Neuronal stem cell (in vitro differentiated cells): ENCODE data around the gene FHIP1B.

ENCODE experiments used
- DNase-seq: peaks from one replicate; pipeline ENCODE4 v3.0.0-alpha.2; 2013; ENCODE audit warnings: low spot score
- H2AFZ ChIP-seq: one replicate; pipeline ENCODE4 v1.6.1; 2013; ENCODE audit warnings: mild to moderate bottlenecking, low read length, inconsistent platforms
- H2AK5ac ChIP-seq: 2 replicates; pipeline ENCODE4 v1.6.1; 2013; ENCODE audit warnings: low read depth, mild to moderate bottlenecking, inconsistent platforms, low read length, moderate library complexity, mixed read lengths
- H2BK120ac ChIP-seq: 2 replicates; pipeline ENCODE4 v1.6.1; 2013; ENCODE audit warnings: low read depth, mild to moderate bottlenecking, inconsistent platforms, low read length, moderate library complexity, mixed read lengths
- H2BK12ac ChIP-seq: one replicate; pipeline ENCODE4 v1.6.1; 2013; ENCODE audit warnings: low read length, inconsistent platforms
- H2BK15ac ChIP-seq: 2 replicates; pipeline ENCODE4 v1.6.1; 2013; ENCODE audit warnings: mild to moderate bottlenecking, low read length, inconsistent platforms, mixed read lengths
- H2BK5ac ChIP-seq: one replicate; pipeline ENCODE4 v1.6.1; 2013; ENCODE audit warnings: inconsistent platforms, mild to moderate bottlenecking, low read length, moderate library complexity
- H3K14ac ChIP-seq: one replicate; pipeline ENCODE4 v1.6.1; 2013; ENCODE audit warnings: low read length, inconsistent platforms
- H3K18ac ChIP-seq: 2 replicates; pipeline ENCODE4 v1.6.1; 2013; ENCODE audit warnings: low read length, inconsistent platforms
- H3K23ac ChIP-seq: 2 replicates; pipeline ENCODE4 v1.6.1; 2013; ENCODE audit warnings: low read depth, mild to moderate bottlenecking, mixed read lengths, low read length, inconsistent platforms; ENCODE audit not compliant: poor library complexity
- H3K27ac ChIP-seq: replicated peaks from 3 replicates; pipeline ENCODE4 v1.5.1; 2013; ENCODE audit warnings: low read length, inconsistent platforms
- H3K27me3 ChIP-seq, 3 experiments: 2 replicates each; pipeline ENCODE4 v1.6.1; 2013; ENCODE audit warnings: low read length in 3 of 3, mild to moderate bottlenecking in 2 of 3, inconsistent platforms in 1 of 3, low read depth in 1 of 3, mixed read lengths in 1 of 3, moderate library complexity in 1 of 3; ENCODE audit not compliant: control insufficient read depth in 3 of 3, insufficient read depth in 3 of 3
- H3K36me3 ChIP-seq, 2 donors: replicated peaks in 1 of 2; 2 replicates each; pipeline ENCODE4 v1.6.1; 2013; ENCODE audit warnings: low read length in 2 of 2; ENCODE audit not compliant: control insufficient read depth in 2 of 2, insufficient read depth in 2 of 2
- H3K4ac ChIP-seq: 2 replicates; pipeline ENCODE4 v1.6.1; 2013; ENCODE audit warnings: inconsistent platforms, mild to moderate bottlenecking, low read length, moderate library complexity
- H3K4me1 ChIP-seq, 2 donors: 1 replicate in 1 of 2; 2 replicates in 1 of 2; pipeline ENCODE4 v1.6.1; 2013; ENCODE audit warnings: low read length in 2 of 2, low read depth in 1 of 2; ENCODE audit not compliant: control insufficient read depth in 2 of 2, insufficient read depth in 1 of 2
- H3K4me2 ChIP-seq: one replicate; pipeline ENCODE4 v1.6.1; 2013; ENCODE audit warnings: mild to moderate bottlenecking, low read length, inconsistent platforms; ENCODE audit not compliant: insufficient read depth, poor library complexity, severe bottlenecking
- H3K4me3 ChIP-seq, 2 donors: 2 replicates each; pipeline ENCODE4 v1.5.1; 2013; ENCODE audit warnings: low read length in 2 of 2, mild to moderate bottlenecking in 2 of 2, inconsistent platforms in 1 of 2, moderate library complexity in 1 of 2
- H3K79me1 ChIP-seq: one replicate; pipeline ENCODE4 v1.6.1; 2013; ENCODE audit warnings: low read depth, mild to moderate bottlenecking, inconsistent platforms, low read length, moderate library complexity
- H3K9ac ChIP-seq: one replicate; pipeline ENCODE4 v1.6.1; 2013; ENCODE audit warnings: mild to moderate bottlenecking, low read depth, low read length, inconsistent platforms; ENCODE audit not compliant: poor library complexity
- H3K9me3 ChIP-seq, 2 donors: replicated peaks in 1 of 2; 2 replicates each; pipeline versions ENCODE3 to v1.6.1; 2013; ENCODE audit warnings: low read length in 2 of 2, mild to moderate bottlenecking in 2 of 2, inconsistent platforms in 1 of 2, low read depth in 1 of 2, mixed read lengths in 1 of 2, moderate library complexity in 1 of 2; ENCODE audit not compliant: control insufficient read depth in 2 of 2, insufficient read depth in 1 of 2
- H4K8ac ChIP-seq: one replicate; pipeline ENCODE4 v1.6.1; 2013; ENCODE audit warnings: low read depth, mild to moderate bottlenecking, inconsistent platforms, low read length, moderate library complexity
- H4K91ac ChIP-seq: one replicate; pipeline ENCODE4 v1.6.1; 2013; ENCODE audit warnings: low read length, low read depth, mild to moderate bottlenecking, inconsistent platforms; ENCODE audit not compliant: poor library complexity
- WGBS, 2 donors: extraction: QIAGEN DNeasy Blood & Tissue Kit; methylation state at CpG; one replicate each; pipeline ENCODE4 v1.1.7; 2013; ENCODE audit warnings: missing lambda C conversion rate in 2 of 2, mixed read lengths in 1 of 2; ENCODE audit not compliant: insufficient read length in 2 of 2, insufficient replicate concordance in 1 of 2; ENCODE audit errors: extremely low coverage in 2 of 2; 5-methylcytosine and 5-hydroxymethylcytosine counted together

The FHIP1B gene

GRCh38 chr11:6263662-6264061 lies 29.2 kb upstream of the FHIP1B start:
- H3K36me3 ChIP-seq: peaks cover 0 to 4% of the 10 kb centered on the region in 2 donors
- H3K4ac ChIP-seq: no peak overlapping the region
- H3K9me3 ChIP-seq: no peaks in the 10 kb centered on the region
- no peak overlapping the region for H3K18ac ChIP-seq
- peaks cover 4 to 12% of the 10 kb centered on the region in 2 donors for H3K4me1 ChIP-seq
- H2BK5ac ChIP-seq: no peak overlapping the region
- peaks cover 0 to 59% (median 1%) of the 10 kb centered on the region in 3 experiments for H3K27me3 ChIP-seq
- H2BK120ac ChIP-seq: no peak overlapping the region
- H2AFZ ChIP-seq: no peak overlapping the region
- no peaks in the 10 kb centered on the region for H3K79me1 ChIP-seq
- no peak for DNase-seq
- H2AK5ac ChIP-seq: no peak overlapping the region
- no peak overlapping the region for H4K91ac ChIP-seq
- WGBS, 2 donors: no CpG with 5 or more reads among the region's 1 CpG
- no peak overlapping the region for H4K8ac ChIP-seq
- no peak overlapping the region for H2BK12ac ChIP-seq
- H3K27ac ChIP-seq: no peak overlapping the region
- no peak overlapping the region for H3K4me2 ChIP-seq
- H2BK15ac ChIP-seq: no peak overlapping the region
- no peak overlapping the region for H3K14ac ChIP-seq
- no peak overlapping the region for H3K23ac ChIP-seq
- no peak overlapping the region for H3K4me3 ChIP-seq
- no peak overlapping the region for H3K9ac ChIP-seq

DNA sequence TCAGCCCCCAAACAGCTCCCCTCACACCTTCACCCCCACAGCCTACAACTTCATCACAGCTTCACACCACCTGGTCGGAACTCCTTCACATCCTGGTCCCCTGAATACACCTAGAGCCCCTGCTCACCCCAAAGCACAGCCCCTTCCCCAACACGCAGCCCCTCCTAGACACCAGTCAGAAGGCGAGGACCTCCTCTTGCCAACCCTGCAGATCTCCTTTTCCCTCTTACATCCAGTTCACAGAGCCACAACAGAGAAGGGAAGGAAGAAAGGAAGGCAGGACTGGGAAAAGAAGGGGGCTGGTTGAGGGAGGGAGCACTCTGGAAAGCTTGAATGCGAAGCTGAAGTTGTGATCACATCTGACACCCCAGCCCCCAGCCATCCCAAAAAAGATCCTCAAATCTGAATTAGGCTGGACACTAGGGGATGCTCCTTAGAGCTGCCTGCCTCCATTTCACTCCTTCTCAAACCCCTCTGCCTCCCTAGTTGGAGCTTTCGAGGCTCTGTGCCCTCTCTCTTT lies 25.8 kb upstream of the FHIP1B start:
- Histone ChIP-seq H3K79me1 (no peaks in the 10 kb centered on the region), H2BK15ac (peak overlapping the region; percentile 87), H3K18ac (peak overlapping the region; percentile 96), H2AK5ac (peak overlapping the region; percentile 4), H2BK120ac (no peak overlapping the region), H4K8ac (no peak overlapping the region), H3K36me3 (peaks cover 0 to 4% of the 10 kb centered on the region in 2 donors), H3K4me2 (peak overlapping the region; percentile 96), H3K23ac (no peak overlapping the region), H2BK12ac (no peak overlapping the region), H3K27me3 (peaks cover 0 to 88% (median 1%) of the 10 kb centered on the region in 3 experiments), H2BK5ac (peak overlapping the region; percentile 40), H2AFZ (peak overlapping the region; percentile 85), H3K4ac (no peak overlapping the region), H3K9me3 (no peaks in the 10 kb centered on the region), H3K9ac (peak overlapping the region; percentile 82), H3K27ac (no peak overlapping the region), H3K4me3 (peak overlapping the region; percentile 1 to 83), H4K91ac (no peak overlapping the region), H3K14ac (peak overlapping the region; percentile 94), H3K4me1 (peaks cover 4 to 15% of the 10 kb centered on the region in 2 donors)
- DNase-seq: no peak
- WGBS, 2 donors: no CpG with 5 or more reads among the region's 5 CpGs

- Histone ChIP-seq H3K4me2 (peak overlapping the region; percentile 96), H3K14ac (no peak overlapping the region), H3K4ac (no peak overlapping the region), H4K8ac (no peak overlapping the region), H2AFZ (peak overlapping the region; percentile 85), H3K4me3 (peak overlapping the region in 1 of 2 donors; percentile 83), H3K23ac (no peak overlapping the region), H2AK5ac (peak overlapping the region; percentile 1), H2BK12ac (peak overlapping the region; percentile 58), H3K9ac (no peak overlapping the region), H3K79me1 (no peaks in the 10 kb centered on the region), H3K4me1 (peaks cover 4 to 15% of the 10 kb centered on the region in 2 donors), H3K18ac (peak overlapping the region; percentile 90), H4K91ac (no peak overlapping the region), H3K27me3 (peaks cover 0 to 92% (median 1%) of the 10 kb centered on the region in 3 experiments), H3K9me3 (no peaks in the 10 kb centered on the region), H3K27ac (no peak overlapping the region), H2BK15ac (peak overlapping the region; percentile 32), H2BK120ac (no peak overlapping the region), H2BK5ac (peak overlapping the region; percentile 40), H3K36me3 (no peaks in the 10 kb centered on the region)
- peak; percentile 29 for DNase-seq
- no CpG with 5 or more reads among the region's 16 CpGs for WGBS, 2 donors
Measured at GRCh38 chr11:6258571-6259081, 24.2 kb upstream of the FHIP1B start.

DNA sequence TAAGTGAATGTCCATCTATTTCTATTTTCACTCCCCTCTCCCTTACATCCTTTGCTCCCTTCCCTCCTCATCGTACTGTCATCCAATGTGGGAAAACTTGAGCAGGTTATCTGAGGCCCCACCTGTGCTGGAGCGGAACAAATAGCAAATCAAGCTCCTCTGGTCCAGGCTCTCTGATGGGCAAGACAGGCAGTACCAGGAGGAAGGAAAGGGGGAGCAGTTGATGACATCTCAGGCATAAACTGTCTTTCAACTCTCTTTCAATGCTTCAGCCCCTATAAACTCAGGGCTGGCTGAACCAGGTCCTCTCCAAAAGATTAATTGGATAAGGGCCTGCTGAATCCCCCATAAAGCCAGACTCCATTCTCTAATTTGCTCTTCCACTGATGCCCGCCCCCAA lies 23.7 kb upstream of the FHIP1B start:
- Histone ChIP-seq H3K4me1 (peaks cover 4 to 15% of the 10 kb centered on the region in 2 donors), H2AFZ (no peak overlapping the region), H3K9me3 (no peaks in the 10 kb centered on the region), H3K14ac (no peak overlapping the region), H4K8ac (no peak overlapping the region), H3K79me1 (no peaks in the 10 kb centered on the region), H2BK5ac (no peak overlapping the region), H3K4ac (no peak overlapping the region), H2AK5ac (no peak overlapping the region), H4K91ac (no peak overlapping the region), H3K23ac (no peak overlapping the region), H3K4me3 (no peak overlapping the region), H3K27me3 (peaks cover 0 to 91% (median 1%) of the 10 kb centered on the region in 3 experiments), H3K4me2 (no peak overlapping the region), H3K27ac (no peak overlapping the region), H2BK15ac (no peak overlapping the region), H3K18ac (no peak overlapping the region), H2BK12ac (no peak overlapping the region), H3K9ac (no peak overlapping the region), H2BK120ac (no peak overlapping the region), H3K36me3 (no peaks in the 10 kb centered on the region)
- no peak for DNase-seq
- WGBS, 2 donors: no CpG with 5 or more reads among the region's 3 CpGs
